Hepatocyte (in vitro differentiated cells): Measurements from ENCODE around the gene PHKB.

Experiments used
- EZH2 ChIP-seq: fragments of 200-600 bp; sonication (generic); IDR thresholded peaks from 2 replicates; pipeline ENCODE4 v1.6.1; 2016; ENCODE audit warnings: antibody characterized with exemption, mild to moderate bottlenecking, borderline replicate concordance
- TF ChIP-seq, protein P1 (sequence below): fragments of 200-600 bp; sonication (generic); IDR thresholded peaks from 2 replicates; pipeline ENCODE4 v1.5.1; 2016; ENCODE audit warnings: antibody characterized with exemption, mild to moderate bottlenecking; ENCODE audit not compliant: poor library complexity

DNA sequence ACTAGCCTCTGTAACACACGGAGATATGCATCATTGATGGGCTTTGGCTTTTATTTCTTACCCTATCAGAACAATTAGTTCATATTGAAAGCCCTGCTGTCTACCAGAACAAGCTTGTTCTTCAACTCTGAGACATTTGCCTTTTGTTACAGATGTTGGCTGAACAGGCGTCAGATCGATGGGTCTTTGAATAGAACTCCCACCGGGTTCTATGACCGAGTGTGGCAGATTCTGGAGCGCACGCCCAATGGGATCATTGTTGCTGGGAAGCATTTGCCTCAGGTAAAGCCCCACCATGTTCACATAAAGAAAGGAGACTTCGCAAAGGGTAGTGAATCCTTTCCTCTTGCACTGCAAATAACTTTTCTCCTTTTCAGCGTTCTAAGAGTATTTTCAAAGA is 232.1 kb downstream of the PHKB start:
- TF ChIP-seq EZH2, result no peak
- TF ChIP-seq, protein P1, sequence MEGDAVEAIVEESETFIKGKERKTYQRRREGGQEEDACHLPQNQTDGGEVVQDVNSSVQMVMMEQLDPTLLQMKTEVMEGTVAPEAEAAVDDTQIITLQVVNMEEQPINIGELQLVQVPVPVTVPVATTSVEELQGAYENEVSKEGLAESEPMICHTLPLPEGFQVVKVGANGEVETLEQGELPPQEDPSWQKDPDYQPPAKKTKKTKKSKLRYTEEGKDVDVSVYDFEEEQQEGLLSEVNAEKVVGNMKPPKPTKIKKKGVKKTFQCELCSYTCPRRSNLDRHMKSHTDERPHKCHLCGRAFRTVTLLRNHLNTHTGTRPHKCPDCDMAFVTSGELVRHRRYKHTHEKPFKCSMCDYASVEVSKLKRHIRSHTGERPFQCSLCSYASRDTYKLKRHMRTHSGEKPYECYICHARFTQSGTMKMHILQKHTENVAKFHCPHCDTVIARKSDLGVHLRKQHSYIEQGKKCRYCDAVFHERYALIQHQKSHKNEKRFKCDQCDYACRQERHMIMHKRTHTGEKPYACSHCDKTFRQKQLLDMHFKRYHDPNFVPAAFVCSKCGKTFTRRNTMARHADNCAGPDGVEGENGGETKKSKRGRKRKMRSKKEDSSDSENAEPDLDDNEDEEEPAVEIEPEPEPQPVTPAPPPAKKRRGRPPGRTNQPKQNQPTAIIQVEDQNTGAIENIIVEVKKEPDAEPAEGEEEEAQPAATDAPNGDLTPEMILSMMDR, result no peak
